Caco-2 (cell line): ENCODE results near the gene TMEM132C. TPM values are rescaled to one million over a fixed set of nuclear protein-coding genes. Genes with fewer than 3 reads are reported as not detected.
"Not testable (repeated sequence)": the region's sequence is repeated elsewhere in the genome, so short reads cannot be mapped to it uniquely, and the experiment has no call there.

Source experiments
- BruUV-seq: library from RNA; stranded (reverse); fragments of 400-500 nt; replicated peaks from 2 replicates; lab custom pipeline; 2021; lab: Mats Ljungman, UMichigan
- CTCF ChIA-PET: fragments of 300-600 bp; sonication (Branson Sonifier 250); formaldehyde crosslinking; loops from one replicate; lab custom pipeline; 2022; ENCODE audit warnings: antibody characterized with exemption; lab: Charles Lee
- POLR2A ChIA-PET: fragments of 300-600 bp; sonication (Branson Sonifier 250); formaldehyde crosslinking; loops from one replicate; lab custom pipeline; 2022; ENCODE audit warnings: antibody characterized with exemption; lab: Charles Lee
- DNase-seq, 2 experiments: peaks; one replicate each; pipeline versions ENCODE4 v3.0.0 to v3.0.0-alpha.2; 2020 to 2022
- H3K27me3 ChIP-seq: replicated peaks from 2 replicates; pipeline ENCODE4 v1.6.0; 2011; ENCODE audit warnings: low read length; ENCODE audit not compliant: control insufficient read depth, insufficient read depth
- H3K36me3 ChIP-seq: 2 replicates; pipeline ENCODE4 v1.5.1; 2011; ENCODE audit warnings: low read length; ENCODE audit not compliant: control insufficient read depth, insufficient read depth
- H3K4me1 ChIP-seq: fragments of 250-450 bp; sonication (Bioruptor Pico); 2 replicates; pipeline ENCODE4 v1.5.1; 2020; ENCODE audit warnings: mild to moderate bottlenecking
- H3K4me3 ChIP-seq: 2 replicates; pipeline ENCODE4 v1.5.1; 2011; ENCODE audit warnings: low read depth, mild to moderate bottlenecking, control low read depth, low read length
- H3K9me3 ChIP-seq: fragments of 250-450 bp; sonication (Bioruptor Pico); 2 replicates; pipeline ENCODE4 v1.5.1; 2020; ENCODE audit warnings: mild to moderate bottlenecking, moderate library complexity
- H3K27ac Mint-ChIP-seq: one replicate; pipeline ENCODE4 v1.8.0; 2022; ENCODE audit warnings: mixed read lengths; ENCODE audit not compliant: unreplicated experiment
- H3K27me3 Mint-ChIP-seq: one replicate; pipeline ENCODE4 v1.8.0; 2022; ENCODE audit warnings: mixed read lengths; ENCODE audit not compliant: insufficient read depth, unreplicated experiment
- H3K36me3 Mint-ChIP-seq: one replicate; pipeline ENCODE4 v1.8.0; 2022; ENCODE audit warnings: mild to moderate bottlenecking, mixed read lengths; ENCODE audit not compliant: insufficient read depth, unreplicated experiment
- H3K4me1 Mint-ChIP-seq: one replicate; pipeline ENCODE4 v1.8.0; 2022; ENCODE audit warnings: low read depth, mixed read lengths; ENCODE audit not compliant: unreplicated experiment
- H3K4me3 Mint-ChIP-seq: one replicate; pipeline ENCODE4 v1.8.0; 2022; ENCODE audit warnings: mild to moderate bottlenecking, moderate library complexity, mixed read lengths; ENCODE audit not compliant: unreplicated experiment
- H3K9me3 Mint-ChIP-seq: one replicate; pipeline ENCODE4 v1.8.0; 2022; ENCODE audit warnings: mixed read lengths; ENCODE audit not compliant: unreplicated experiment
- CTCF ChIP-seq, 2 experiments: fragments of 200-600 bp in 1 of 2; IDR thresholded peaks; 1 replicate in 1 of 2; 2 replicates in 1 of 2; pipeline versions ENCODE4 v1.5.1 to v1.8.0; 2011 to 2022; ENCODE audit warnings: antibody characterized with exemption in 1 of 2, control low read depth in 1 of 2, inconsistent platforms in 1 of 2, low read depth in 1 of 2, low read length in 1 of 2, mild to moderate bottlenecking in 1 of 2, moderate library complexity in 1 of 2; ENCODE audit not compliant: insufficient read depth in 1 of 2, severe bottlenecking in 1 of 2, unreplicated experiment in 1 of 2
- intact Hi-C: fragments of 100-400 bp; cut with micrococcal nuclease; formaldehyde crosslinking; loops from one replicate; pipeline ENCODE4 v1.10.0; 2022; ENCODE audit not compliant: unreplicated experiment
- total RNA-seq: library from RNA; stranded (reverse); gene quantifications from 2 replicates; pipeline ENCODE4 v1.2.3, GENCODE V29; 2022

Gene TMEM132C
- total RNA-seq, 1 experiment from 2014 or later, result not detected

GRCh38 chr12:128474916-128475315, 207.9 kb downstream of the TMEM132C start:
- POLR2A ChIA-PET, result no interaction called here
- H3K9me3 ChIP-seq, result no peaks in the 10 kb centered on the region

GRCh38 chr12:128476266-128476665, 209.3 kb downstream of the TMEM132C start:
- peaks cover 15% of the 10 kb centered on the region for H3K9me3 Mint-ChIP-seq

More at GRCh38 chr12:128474916-128475315, 207.9 kb downstream of the TMEM132C start:
- Mint-ChIP-seq H3K27me3 (peaks cover 2% of the 10 kb centered on the region), H3K27ac (no peak overlapping the region), H3K36me3 (peaks cover 7% of the 10 kb centered on the region), H3K9me3 (peaks cover 15% of the 10 kb centered on the region), H3K4me1 (no peaks in the 10 kb centered on the region), H3K4me3 (no peak overlapping the region)
- H3K4me1 ChIP-seq, result no peaks in the 10 kb centered on the region
- BruUV-seq, result no TSS peak
- H3K27me3 ChIP-seq, result no peaks in the 10 kb centered on the region
- CTCF ChIA-PET, result no interaction called here
- no peak for TF ChIP-seq CTCF (IDR thresholded peaks at IDR 0.05; ENCODE audit: insufficient read depth in 1 of 2, low read depth in 1 of 2, low read length in 1 of 2, severe bottlenecking in 1 of 2, unreplicated experiment in 1 of 2)
- DNase-seq, result no peak
- no peaks in the 10 kb centered on the region for H3K36me3 ChIP-seq
- intact Hi-C loops, result no loop called here
- no peak overlapping the region for H3K4me3 ChIP-seq

GRCh38 chr12:128483526-128484255, 216.7 kb downstream of the TMEM132C start:
- DNase-seq, result no peak
- Mint-ChIP-seq H3K4me3 (no peak overlapping the region), H3K27ac (no peak overlapping the region), H3K4me1 (no peaks in the 10 kb centered on the region), H3K27me3 (no peaks in the 10 kb centered on the region), H3K36me3 (no peaks in the 10 kb centered on the region), H3K9me3 (no peaks in the 10 kb centered on the region)
- Histone ChIP-seq H3K4me3 (no peak overlapping the region), H3K27me3 (no peaks in the 10 kb centered on the region), H3K9me3 (no peaks in the 10 kb centered on the region), H3K36me3 (no peaks in the 10 kb centered on the region), H3K4me1 (no peaks in the 10 kb centered on the region)
- intact Hi-C loops, result no loop called here
- TF ChIP-seq CTCF (IDR thresholded peaks at IDR 0.05; ENCODE audit: insufficient read depth in 1 of 2, low read depth in 1 of 2, low read length in 1 of 2, severe bottlenecking in 1 of 2, unreplicated experiment in 1 of 2), result no peak
- BruUV-seq, result no TSS peak
- ChIA-PET POLR2A (no interaction called here), CTCF (no interaction called here)

More at GRCh38 chr12:128476266-128476665, 209.3 kb downstream of the TMEM132C start:
- ChIA-PET CTCF (no interaction called here), POLR2A (no interaction called here)
- no peaks in the 10 kb centered on the region for H3K36me3 ChIP-seq
- no peaks in the 10 kb centered on the region for H3K9me3 ChIP-seq
- DNase-seq, result no peak
- BruUV-seq, result no TSS peak
- H3K4me1 Mint-ChIP-seq, result no peaks in the 10 kb centered on the region
- H3K4me3 Mint-ChIP-seq, result no peak overlapping the region
- H3K4me3 ChIP-seq, result no peak overlapping the region
- H3K36me3 Mint-ChIP-seq, result peaks cover 7% of the 10 kb centered on the region
- intact Hi-C loops, result no loop called here
- H3K4me1 ChIP-seq, result no peaks in the 10 kb centered on the region
- no peaks in the 10 kb centered on the region for H3K27me3 ChIP-seq
- peaks cover 2% of the 10 kb centered on the region for H3K27me3 Mint-ChIP-seq
- TF ChIP-seq CTCF (IDR thresholded peaks at IDR 0.05; ENCODE audit: insufficient read depth in 1 of 2, low read depth in 1 of 2, low read length in 1 of 2, severe bottlenecking in 1 of 2, unreplicated experiment in 1 of 2), result no peak
- no peak overlapping the region for H3K27ac Mint-ChIP-seq

- H3K4me3 Mint-ChIP-seq, H3K4me1 Mint-ChIP-seq, intact Hi-C loops, H3K9me3 ChIP-seq, H3K4me1 ChIP-seq, BruUV-seq, H3K36me3 Mint-ChIP-seq, CTCF ChIA-PET, H3K4me3 ChIP-seq, POLR2A ChIA-PET, H3K27ac Mint-ChIP-seq, H3K36me3 ChIP-seq, DNase-seq, H3K27me3 ChIP-seq, H3K27me3 Mint-ChIP-seq: not testable (repeated sequence)
- H3K9me3 Mint-ChIP-seq, result peaks cover 30% of the 10 kb centered on the region
These were observed 230.4 kb downstream of the TMEM132C start for GRCh38 chr12:128497376-128497775.
